Measurements from ENCODE around the gene LMTK3. TPM values are rescaled to one million over a fixed set of nuclear protein-coding genes. Genes with fewer than 3 reads are reported as not detected.

Gene LMTK3
- total RNA-seq, 2 experiments from 2014 or later = 10.2 to 12.8 TPM

DNA sequence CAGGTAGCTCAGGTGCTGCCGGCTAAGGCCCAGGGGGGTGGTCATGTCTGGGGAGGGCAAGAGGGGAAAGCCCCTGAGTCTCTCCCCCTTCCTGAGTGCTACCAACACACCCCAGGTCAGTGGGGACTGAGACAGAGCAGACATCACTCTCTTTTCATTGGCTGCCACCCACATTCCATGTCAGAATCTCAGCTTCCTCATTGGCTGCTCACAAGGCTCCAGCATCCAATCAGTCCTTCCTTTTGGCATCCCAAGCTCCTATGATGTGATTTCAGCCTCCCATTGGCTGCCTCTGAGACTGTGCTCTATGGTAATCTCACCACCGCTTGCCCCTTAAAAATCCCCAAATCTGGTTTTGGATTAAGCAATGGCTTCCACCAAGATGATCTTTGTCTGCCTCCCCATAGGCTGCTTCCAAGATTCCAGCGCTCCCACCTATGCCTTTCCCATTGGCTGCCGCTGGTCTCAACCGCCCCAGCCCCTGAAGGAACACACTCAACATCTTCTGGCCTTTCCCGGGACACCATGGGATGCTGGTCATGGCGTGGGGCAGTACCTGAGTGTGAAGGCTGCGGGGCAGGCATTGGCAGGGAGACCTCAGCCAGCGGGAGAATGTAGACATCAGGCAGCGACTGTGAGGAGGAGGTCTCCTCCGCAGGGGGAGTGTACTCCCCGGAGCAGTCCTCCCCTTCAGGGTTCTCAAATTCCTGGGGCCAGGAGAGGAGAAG, 2.0 kb downstream of the LMTK3 start:
- peaks cover 9% of the 10 kb centered on the region for H3K4me1 Mint-ChIP-seq
- ATAC-seq (ENCODE audit: low read depth) (no peak), DNase-seq (no peak)
- H3K27ac Mint-ChIP-seq = peak overlapping the region; percentile 27
- no peaks in the 10 kb centered on the region for H3K9me3 Mint-ChIP-seq
- no peak overlapping the region for H3K4me3 Mint-ChIP-seq
- POLR2A ChIA-PET = interaction anchor here (0.9 to 1.4 kb wide), 2 partner anchors 14 to 109 kb away, joined by 4 to 5 read pairs; partner anchors contain the start of genes RPL18 and SPHK2
- no peaks in the 10 kb centered on the region for H3K36me3 Mint-ChIP-seq
- H3K27me3 Mint-ChIP-seq = no peaks in the 10 kb centered on the region

DNA sequence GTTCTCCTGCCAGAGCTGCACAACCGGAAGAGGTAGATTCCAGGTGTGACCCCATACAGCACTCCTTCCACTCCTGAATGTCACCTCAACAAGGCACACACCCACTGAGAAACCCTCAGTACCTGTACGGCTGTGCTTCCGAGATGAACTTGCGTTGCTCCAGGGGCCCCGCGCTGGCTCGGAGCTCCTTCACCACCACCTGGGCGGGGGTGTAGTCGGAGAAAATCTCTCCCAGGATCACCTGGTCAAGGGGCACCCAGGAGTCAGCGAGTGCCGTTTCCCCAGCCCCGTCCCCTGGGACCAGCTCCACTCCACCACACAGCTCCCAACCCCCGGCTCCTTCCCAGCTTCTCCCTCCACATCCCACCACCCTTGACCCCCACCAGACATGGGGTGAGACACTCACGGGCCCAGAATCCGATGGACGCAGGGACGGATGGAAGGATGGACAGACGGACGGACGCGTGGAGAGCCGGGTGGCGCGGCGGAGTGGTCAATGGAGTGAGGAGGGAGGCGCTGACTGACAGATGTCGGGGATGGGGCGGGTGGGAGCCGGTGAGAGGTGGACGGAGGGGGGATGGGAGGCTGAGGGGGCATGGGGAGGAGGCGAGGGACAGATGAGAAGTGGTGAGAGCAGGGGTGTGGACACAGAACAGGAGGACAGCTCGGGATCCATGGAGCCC, 2.8 kb downstream of the LMTK3 start:
- Mint-ChIP-seq H3K27me3 (no peaks in the 10 kb centered on the region), H3K9me3 (no peaks in the 10 kb centered on the region), H3K27ac (no peak overlapping the region), H3K4me1 (peaks cover 8% of the 10 kb centered on the region), H3K4me3 (no peak overlapping the region), H3K36me3 (no peaks in the 10 kb centered on the region)
- DNase-seq (no peak), ATAC-seq (ENCODE audit: low read depth) (no peak)
- POLR2A ChIA-PET = no interaction called here

DNA sequence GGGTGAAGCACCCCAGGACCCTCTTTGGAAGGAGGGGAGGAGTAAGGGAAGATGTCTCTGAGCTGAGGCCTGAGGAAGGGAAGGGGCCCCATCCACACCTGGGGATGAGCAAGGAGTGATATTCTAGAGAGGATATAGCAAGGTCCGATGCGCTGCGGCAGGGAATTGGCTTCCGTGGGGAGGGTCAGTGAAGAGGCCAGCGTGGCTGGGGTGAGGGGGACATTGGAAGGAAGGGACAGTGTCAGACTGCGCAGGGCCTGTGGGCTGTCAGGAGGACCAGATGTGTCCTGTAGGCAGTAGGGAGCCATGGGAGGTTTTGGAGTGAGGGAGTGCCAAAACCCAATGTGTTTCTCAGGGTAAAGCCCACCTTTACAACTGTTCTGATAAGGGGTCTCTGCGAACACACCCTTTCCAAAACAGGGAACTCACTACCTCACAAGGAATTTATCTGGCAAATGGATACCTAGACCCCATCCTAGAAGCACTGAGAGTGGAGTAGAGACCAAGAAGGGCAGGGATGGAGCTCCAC, 3.7 kb downstream of the LMTK3 start:
- POLR2A ChIA-PET = interaction anchor here (1.2 kb wide), 1 partner anchor 76 kb away, joined by 3 read pairs; no protein-coding TSS in a partner anchor
- no peak overlapping the region for H3K27ac Mint-ChIP-seq

GRCh38 chr19:48506138-48506733, 5.4 kb downstream of the LMTK3 start:
- ATAC-seq (ENCODE audit: low read depth) = no peak
- H3K4me1 Mint-ChIP-seq = peaks cover 19% of the 10 kb centered on the region
- no peaks in the 10 kb centered on the region for H3K36me3 Mint-ChIP-seq
- POLR2A ChIA-PET = interaction anchor here (0.6 to 1.0 kb wide), 7 partner anchors 22 to 367 kb away, joined by 3 to 6 read pairs (median 3); no protein-coding TSS in a partner anchor
- H3K27ac Mint-ChIP-seq = no peak overlapping the region
- H3K4me3 Mint-ChIP-seq = no peak overlapping the region
- no peaks in the 10 kb centered on the region for H3K9me3 Mint-ChIP-seq
- DNase-seq = no peak
- H3K27me3 Mint-ChIP-seq = no peaks in the 10 kb centered on the region

More for the DNA sequence above, 3.7 kb downstream of the LMTK3 start:
- Mint-ChIP-seq H3K4me1 (peaks cover 11% of the 10 kb centered on the region), H3K9me3 (no peaks in the 10 kb centered on the region), H3K4me3 (no peak overlapping the region), H3K27me3 (no peaks in the 10 kb centered on the region), H3K36me3 (no peaks in the 10 kb centered on the region)
- DNase-seq (no peak), ATAC-seq (ENCODE audit: low read depth) (no peak)

DNA sequence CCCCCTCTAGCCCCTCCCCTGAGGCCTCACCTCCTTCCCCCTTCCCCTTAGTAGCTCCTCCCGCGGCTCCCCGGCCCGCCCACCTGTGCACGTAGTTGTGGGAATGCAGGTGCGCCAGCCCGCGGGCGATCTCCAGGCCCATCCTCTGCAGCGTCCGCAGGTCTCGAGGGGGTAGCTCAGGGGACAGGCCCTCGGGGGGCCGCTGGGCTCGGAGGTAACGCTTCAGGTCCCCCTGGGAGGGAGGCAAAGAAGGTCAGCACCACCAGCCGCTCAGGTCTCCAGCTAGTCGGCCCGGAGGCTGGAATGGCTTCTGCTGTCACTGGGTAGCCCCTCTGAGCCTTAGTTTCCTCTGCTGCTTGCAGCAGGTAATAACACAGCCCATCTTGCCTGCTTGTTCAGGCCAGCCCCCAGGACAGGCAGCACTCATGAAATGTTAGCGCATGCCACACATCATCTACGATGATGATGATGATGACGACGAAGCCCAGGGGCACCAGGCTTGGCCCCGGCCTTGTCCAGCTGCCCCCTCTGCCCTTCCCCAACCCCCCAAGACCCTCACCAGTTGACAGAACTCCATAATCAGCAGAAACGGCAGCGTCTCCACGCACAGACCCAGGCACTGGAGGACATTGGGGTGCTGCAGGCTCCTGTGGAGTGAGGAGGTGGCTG, 9.2 kb downstream of the LMTK3 start:
- DNase-seq = no peak

DNA sequence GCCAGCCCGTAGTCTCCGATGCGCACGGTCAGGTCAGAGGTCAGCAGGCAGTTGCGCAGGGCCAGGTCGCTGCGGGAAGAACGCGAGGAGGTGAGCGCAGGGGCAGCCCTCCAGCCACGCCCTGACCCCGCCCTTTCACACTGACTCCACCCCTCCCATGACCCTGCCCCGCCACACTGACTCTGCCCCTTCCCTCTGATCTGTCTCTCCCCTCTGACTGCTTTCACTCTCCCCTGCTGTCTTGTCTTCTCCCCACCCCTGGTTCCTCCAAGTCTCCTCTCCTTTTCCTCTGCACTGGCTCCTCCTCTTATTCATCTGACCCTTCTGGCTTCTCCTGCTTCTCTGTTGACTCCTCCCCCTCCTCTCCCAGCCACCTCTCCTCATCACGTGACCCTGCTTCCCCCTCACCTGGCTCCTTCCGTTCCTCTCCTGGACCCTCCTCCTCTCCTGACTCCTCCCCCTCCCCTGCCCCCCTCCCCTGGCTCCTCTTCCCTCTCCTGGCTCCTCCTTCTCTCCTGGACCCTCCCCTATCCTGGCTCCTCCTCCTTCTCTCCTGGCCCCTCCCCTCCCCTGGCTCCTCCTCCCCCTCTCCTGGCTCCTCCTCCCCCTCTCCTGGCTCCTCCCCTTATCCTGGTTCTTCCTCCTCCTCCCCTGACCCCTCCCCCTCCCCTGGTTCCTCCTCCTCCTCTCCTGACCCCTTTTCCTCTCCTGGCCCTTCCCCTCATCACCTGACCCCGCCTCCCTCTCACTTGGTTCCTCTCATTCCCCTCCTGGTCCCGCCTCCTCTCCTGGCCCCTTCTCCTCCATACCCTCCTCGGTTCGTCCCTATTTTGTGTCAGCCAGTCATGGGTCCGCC, 9.9 kb downstream of the LMTK3 start:
- no peaks in the 10 kb centered on the region for H3K36me3 Mint-ChIP-seq
- peak overlapping the region; percentile 81 for H3K27ac Mint-ChIP-seq
- peak; percentile 77 for ATAC-seq (ENCODE audit: low read depth)
- no peaks in the 10 kb centered on the region for H3K27me3 Mint-ChIP-seq
- peak overlapping the region; percentile 81 for H3K4me3 Mint-ChIP-seq
- H3K9me3 Mint-ChIP-seq = no peaks in the 10 kb centered on the region
- peak; percentile 77 for DNase-seq
- POLR2A ChIA-PET = interaction anchor here (0.6 to 0.9 kb wide), 2 partner anchors 12 to 284 kb away, joined by 3 to 4 read pairs; no protein-coding TSS in a partner anchor
- peaks cover 17% of the 10 kb centered on the region for H3K4me1 Mint-ChIP-seq

More for the DNA sequence above, 9.2 kb downstream of the LMTK3 start:
- no peaks in the 10 kb centered on the region for H3K36me3 Mint-ChIP-seq
- H3K4me3 Mint-ChIP-seq = peak overlapping the region; percentile 81
- H3K27me3 Mint-ChIP-seq = no peaks in the 10 kb centered on the region
- POLR2A ChIA-PET = interaction anchor here (0.6 to 0.9 kb wide), 2 partner anchors 11 to 283 kb away, joined by 3 to 4 read pairs; no protein-coding TSS in a partner anchor
- H3K9me3 Mint-ChIP-seq = no peaks in the 10 kb centered on the region
- H3K27ac Mint-ChIP-seq = peak overlapping the region; percentile 54
- peaks cover 17% of the 10 kb centered on the region for H3K4me1 Mint-ChIP-seq
- ATAC-seq (ENCODE audit: low read depth) = peak; percentile 11

DNA sequence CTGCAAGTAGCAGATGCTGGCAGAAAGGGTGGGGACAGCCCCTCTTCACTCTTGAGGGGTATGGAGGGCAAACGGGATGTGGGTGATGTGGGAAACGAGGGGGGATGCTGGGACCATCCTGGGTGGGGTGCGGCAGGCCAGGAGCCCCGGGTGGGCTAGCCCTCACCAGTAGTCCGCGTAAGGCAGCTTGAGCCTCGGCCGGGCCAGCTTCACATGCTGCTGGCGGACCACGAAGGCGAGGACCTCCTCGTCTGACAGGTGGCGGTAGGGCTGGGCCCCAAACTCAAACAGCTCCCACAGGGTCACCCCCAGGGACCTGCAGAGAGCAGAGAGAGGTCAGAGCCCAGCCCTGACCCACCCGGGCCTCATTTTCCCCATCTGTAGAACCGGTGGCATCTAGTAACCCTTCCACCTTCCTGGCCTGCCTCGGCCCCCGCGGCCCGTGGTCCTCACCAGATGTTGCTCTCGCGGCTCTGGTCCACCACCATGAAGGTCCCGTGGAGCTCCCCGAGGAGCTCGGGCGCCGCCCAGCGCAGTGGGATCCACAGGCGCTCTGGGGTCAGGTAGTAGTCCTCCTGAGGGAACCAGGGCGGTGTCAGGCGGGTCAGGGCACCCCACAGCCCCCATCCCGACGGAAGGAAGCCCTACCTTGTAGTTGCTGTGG, 10.7 kb downstream of the LMTK3 start:
- Mint-ChIP-seq H3K4me3 (peak overlapping the region; percentile 81), H3K4me1 (peaks cover 17% of the 10 kb centered on the region), H3K36me3 (no peaks in the 10 kb centered on the region), H3K27me3 (no peaks in the 10 kb centered on the region), H3K27ac (peak overlapping the region; percentile 81), H3K9me3 (no peaks in the 10 kb centered on the region)
- DNase-seq (no peak), ATAC-seq (ENCODE audit: low read depth) (no peak)
- POLR2A ChIA-PET = interaction anchor here (1.3 kb wide), 1 partner anchor 11 kb away, joined by 4 read pairs; no protein-coding TSS in a partner anchor

- Mint-ChIP-seq H3K4me1 (peaks cover 24% of the 10 kb centered on the region), H3K27me3 (peaks cover 12% of the 10 kb centered on the region), H3K9me3 (no peaks in the 10 kb centered on the region), H3K27ac (peak overlapping the region; percentile 38), H3K36me3 (no peaks in the 10 kb centered on the region), H3K4me3 (no peak overlapping the region)
- no peak for DNase-seq
- ATAC-seq (ENCODE audit: low read depth) = no peak
- POLR2A ChIA-PET = interaction anchor here (1.3 kb wide), 1 partner anchor 9 kb away, joined by 4 read pairs; no protein-coding TSS in a partner anchor
These were observed 12.1 kb downstream of the LMTK3 start for GRCh38 chr19:48499316-48500090.

GRCh38 chr19:48498595-48499311, 12.9 kb downstream of the LMTK3 start:
- ATAC-seq (ENCODE audit: low read depth) = no peak
- H3K36me3 Mint-ChIP-seq = no peaks in the 10 kb centered on the region
- POLR2A ChIA-PET = no interaction called here
- no peak overlapping the region for H3K4me3 Mint-ChIP-seq
- DNase-seq = no peak
- H3K27ac Mint-ChIP-seq = no peak overlapping the region
- no peaks in the 10 kb centered on the region for H3K9me3 Mint-ChIP-seq
- H3K4me1 Mint-ChIP-seq = peaks cover 25% of the 10 kb centered on the region
- H3K27me3 Mint-ChIP-seq = peaks cover 15% of the 10 kb centered on the region

GRCh38 chr19:48497728-48498594, 13.7 kb downstream of the LMTK3 start:
- Mint-ChIP-seq H3K36me3 (no peaks in the 10 kb centered on the region), H3K27me3 (peaks cover 15% of the 10 kb centered on the region), H3K9me3 (no peaks in the 10 kb centered on the region), H3K4me1 (peaks cover 22% of the 10 kb centered on the region), H3K4me3 (no peak overlapping the region), H3K27ac (no peak overlapping the region)
- POLR2A ChIA-PET = no interaction called here
- no peak for DNase-seq
- ATAC-seq (ENCODE audit: low read depth) = no peak
